Neural progenitor cell (in vitro differentiated cells): Measurements from ENCODE around the gene RCAN1.

Experiments used
- EZH2 ChIP-seq: fragments of 200-600 bp; sonication (generic); IDR thresholded peaks from 2 replicates; pipeline ENCODE4 v1.6.1; 2017; ENCODE audit warnings: antibody characterized with exemption, mild to moderate bottlenecking, moderate library complexity
- TF ChIP-seq, protein P1 (sequence below): fragments of 200-600 bp; sonication (generic); IDR thresholded peaks from 2 replicates; pipeline ENCODE4 v1.5.1; 2017; ENCODE audit warnings: antibody characterized with exemption, mild to moderate bottlenecking

GRCh38 chr21:34524646-34525601 is 90.0 kb downstream of the RCAN1 start:
- TF ChIP-seq, protein P1, sequence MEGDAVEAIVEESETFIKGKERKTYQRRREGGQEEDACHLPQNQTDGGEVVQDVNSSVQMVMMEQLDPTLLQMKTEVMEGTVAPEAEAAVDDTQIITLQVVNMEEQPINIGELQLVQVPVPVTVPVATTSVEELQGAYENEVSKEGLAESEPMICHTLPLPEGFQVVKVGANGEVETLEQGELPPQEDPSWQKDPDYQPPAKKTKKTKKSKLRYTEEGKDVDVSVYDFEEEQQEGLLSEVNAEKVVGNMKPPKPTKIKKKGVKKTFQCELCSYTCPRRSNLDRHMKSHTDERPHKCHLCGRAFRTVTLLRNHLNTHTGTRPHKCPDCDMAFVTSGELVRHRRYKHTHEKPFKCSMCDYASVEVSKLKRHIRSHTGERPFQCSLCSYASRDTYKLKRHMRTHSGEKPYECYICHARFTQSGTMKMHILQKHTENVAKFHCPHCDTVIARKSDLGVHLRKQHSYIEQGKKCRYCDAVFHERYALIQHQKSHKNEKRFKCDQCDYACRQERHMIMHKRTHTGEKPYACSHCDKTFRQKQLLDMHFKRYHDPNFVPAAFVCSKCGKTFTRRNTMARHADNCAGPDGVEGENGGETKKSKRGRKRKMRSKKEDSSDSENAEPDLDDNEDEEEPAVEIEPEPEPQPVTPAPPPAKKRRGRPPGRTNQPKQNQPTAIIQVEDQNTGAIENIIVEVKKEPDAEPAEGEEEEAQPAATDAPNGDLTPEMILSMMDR = no peak
- no peak for TF ChIP-seq EZH2
